NCI-H2196 (cell line): ENCODE measurements around the gene NCK1.

Experiments
- DNase-seq: peaks from one replicate; lab custom pipeline; 2025; ENCODE audit not compliant: unreplicated experiment; lab: John Stamatoyannopoulos, UW

Gene NCK1

DNA sequence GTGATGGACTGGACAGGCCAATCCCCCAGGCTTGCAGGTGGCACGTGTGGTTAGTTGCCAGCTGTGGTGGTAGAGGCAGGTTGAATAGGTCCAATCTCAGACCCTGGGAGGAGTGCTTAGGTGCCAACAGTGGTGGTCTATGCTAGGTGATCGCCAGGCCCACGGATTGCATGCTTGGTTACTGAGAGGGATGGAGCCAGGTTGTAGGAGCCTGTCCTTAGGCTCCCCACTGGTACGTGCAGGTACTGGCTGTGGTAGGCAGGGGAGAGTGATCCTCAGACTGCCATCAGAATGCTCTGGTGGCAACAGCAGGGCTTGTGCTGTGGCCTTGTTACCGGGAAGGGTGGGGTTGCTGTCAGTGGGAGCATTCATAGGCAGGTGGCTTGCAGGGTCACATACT lies 44.7 kb downstream of the NCK1 start:
- DNase-seq, result no peak

DNA sequence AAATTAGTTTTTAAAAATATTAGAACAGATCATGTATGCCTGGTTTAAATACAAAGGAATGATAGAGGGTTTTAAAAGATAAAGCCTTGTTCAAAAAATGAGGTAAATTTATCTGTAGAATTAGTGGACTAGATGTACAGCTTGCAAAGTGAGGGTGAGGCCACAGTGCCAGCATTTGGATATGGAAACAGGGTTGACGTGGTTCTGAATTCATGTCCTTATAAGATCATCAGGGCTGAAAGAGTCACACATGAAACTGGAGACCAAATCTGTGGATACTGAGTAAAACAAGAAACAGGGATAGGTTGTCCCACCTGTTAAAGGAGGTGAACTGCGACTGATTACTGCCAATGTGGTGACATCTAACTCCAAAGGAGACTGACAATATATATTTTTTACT lies 46.3 kb downstream of the NCK1 start:
- DNase-seq, result no peak

DNA sequence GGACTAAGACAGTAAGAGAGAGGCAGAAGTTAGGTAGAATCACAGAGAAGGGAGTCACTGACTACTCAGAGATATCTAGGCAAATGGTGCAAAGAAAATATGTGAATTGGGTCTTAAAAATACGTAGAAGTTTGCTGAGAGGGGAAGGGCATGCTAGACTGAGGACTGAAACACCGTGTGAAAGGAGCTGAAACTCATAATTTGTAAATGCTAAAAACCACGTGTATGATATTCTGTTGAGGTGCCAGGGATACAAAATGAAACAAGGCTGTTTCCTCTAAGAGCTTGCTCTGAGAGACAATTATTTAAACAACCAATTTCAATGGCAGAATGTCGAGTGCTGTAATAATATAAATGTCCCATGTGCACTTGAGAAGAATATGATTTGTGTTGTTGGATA lies 47.2 kb downstream of the NCK1 start:
- no peak for DNase-seq

DNA sequence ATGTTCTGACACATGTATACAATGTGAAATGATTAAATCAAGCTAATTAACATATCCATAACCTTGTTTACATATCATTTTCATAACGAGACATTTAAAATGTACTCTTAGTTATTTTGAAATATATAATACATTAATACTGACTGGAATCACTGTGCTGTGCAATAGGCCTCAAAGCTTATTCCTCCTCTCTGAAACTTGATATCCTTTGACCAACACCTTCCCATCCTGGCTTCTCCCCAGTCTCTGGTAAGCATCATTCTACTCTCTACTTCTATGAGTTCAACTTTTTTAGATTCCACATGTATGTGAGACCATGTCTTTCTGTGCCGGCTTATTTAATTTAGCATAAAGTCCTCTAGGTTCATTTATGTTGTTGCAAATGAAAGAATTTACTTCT lies 48.7 kb downstream of the NCK1 start:
- no peak for DNase-seq

DNA sequence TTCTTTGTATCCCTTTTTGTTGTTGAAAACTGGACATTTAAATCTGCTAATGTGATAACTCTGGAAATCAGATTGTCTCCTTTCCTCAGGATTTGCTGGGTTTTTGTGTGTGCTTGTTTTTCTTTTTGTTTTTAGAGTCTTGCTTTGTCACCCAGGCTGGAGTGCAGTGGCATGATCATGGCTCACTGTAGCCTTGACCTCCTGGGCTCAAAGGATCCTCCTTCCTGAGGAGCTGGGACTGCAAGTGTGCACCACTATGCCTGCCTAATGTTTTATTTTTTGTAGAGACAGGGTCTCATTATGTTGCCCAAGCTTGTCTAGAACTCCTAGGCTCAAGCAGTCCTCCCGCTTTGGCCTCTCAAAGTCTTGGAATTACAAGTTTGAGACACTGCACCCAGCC lies 51.2 kb downstream of the NCK1 start:
- DNase-seq, result no peak

DNA sequence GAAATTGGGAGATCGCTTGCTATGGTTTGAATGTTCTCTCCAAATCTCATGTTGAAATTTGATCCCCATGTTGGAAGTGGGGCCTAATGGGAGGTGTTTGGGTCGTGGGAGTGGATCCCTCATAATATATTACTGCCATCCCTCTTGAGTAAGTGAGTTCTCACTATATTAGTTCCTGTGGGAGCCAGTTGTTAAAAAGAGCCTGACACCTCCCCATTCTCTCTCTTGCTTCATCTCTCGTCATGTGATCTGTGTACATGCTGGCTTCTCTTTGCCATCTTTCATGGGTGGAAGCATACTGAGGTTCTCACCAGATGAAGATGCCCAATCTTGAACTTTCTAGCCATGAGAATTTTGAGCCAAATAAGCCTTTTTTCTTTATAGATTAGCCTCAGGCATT lies 52.7 kb downstream of the NCK1 start:
- DNase-seq, result no peak

DNA sequence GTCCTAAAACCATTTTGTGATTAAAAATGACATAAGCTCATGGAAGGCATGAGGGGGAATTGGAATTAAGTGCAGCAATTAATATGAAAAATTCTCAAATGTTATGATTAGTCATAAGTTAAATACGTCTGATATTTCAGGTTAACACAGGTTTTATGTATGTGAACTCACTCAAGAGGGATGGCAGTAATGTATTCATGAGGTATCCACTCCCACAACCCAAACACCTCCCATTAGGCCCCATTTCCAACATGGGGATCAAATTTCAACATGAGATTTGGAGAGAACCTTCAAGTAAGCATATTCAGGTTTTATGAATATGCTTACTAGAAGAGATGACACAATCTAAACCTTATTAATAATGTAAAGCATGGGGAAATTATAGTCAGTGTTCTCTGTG lies 54.2 kb downstream of the NCK1 start:
- DNase-seq, result no peak

DNA sequence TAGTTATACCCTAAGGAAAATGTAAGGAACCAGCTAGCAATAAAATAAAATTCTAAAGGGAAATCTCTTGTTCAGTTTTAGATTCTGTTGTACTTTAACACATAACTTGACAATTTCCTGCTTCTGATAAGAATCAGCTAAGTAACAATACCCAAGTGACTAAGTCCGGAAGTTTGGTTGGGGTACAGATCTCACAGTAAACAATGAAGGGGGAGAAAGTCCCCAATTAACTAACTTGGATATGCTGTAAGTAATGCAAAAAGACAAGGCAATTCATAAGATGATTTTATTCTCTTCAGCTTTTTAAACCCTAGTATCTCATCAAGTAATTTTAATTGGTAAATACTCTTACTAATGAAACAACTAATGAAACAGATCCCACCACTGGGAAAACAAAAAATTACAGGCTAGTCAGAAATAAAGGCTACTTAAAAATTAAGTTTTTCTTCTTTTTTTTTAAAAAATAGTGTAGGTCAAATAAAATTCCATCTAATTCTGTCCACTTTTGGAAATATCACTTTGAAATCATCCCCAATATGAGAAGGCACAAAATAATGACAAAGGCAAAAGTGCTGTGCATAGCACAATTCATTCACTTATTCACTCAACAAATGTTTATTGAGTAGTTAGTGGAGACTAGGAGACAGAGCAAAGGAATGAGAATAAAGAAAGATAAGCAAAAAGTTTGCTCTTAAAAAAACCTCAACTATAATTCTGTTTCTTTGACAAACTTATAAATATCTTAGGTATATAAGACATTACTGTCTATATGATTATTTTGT lies 58.0 kb downstream of the NCK1 start:
- no peak for DNase-seq

DNA sequence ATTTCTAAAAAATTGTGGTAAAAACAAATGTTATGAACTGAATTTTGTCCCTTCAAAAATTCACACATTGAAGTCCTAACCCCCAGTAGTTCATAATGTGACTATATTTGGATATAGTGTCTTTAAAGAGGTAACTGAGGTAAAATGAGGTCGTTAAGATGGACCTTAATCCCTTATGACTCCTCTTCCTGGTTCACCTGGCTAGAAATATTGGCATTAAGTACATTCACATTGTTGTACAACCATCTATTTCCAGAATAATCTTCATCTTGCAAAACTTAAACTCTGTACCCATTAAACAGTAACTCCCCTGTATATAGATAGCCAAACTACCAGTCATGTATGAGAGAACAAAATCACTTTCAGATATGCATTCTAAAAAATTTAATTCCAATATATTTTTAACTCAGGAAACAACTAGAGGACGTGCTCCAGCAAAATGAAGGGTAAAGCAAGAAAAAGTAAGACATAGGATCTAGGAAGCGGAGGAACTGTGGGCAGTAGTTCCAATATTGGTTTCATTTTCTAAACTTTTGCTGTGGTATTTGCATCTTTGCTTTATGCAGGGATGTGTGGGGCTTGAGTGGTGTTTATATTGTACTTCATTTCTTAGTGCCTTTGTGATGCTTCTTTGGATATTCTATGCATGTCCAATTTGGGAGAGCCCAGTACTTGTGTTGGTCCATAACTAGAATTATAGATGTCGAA lies 59.0 kb downstream of the NCK1 start:
- DNase-seq, result no peak

DNA sequence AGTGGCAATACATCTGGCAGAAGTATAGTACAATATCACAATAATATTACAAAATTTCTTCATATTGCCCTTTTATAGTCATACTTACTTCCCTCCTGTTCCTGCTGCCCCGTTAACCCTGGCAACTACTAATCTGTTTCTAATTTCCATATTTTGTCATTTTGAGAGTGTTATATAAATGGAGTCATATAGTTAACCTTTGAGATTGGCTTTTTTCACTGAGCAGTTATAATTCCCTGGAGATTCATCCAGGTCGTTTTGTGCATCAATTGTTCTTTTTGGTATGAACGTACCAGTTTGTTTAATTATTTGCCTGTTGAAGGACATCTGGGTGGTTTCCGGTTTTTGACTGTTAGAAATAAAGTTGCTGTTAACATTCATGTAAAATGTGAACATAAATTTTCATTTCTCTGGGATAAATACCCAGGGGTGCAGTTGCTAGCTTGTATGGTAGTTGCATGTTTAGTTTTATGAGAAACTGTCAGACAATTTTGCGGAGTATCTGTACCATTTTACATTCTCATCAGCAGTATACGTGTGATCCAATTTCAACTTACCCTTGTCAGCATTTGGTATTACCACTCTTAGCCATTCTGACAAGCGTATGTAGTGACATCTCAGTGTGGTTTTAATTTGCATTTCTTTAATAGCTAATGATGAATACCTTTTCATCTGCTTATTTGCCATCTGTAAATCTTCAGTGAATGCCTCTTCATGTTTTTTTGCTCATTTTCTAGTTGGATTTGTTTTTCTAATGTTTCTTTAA lies 63.6 kb downstream of the NCK1 start:
- DNase-seq, result no peak

DNA sequence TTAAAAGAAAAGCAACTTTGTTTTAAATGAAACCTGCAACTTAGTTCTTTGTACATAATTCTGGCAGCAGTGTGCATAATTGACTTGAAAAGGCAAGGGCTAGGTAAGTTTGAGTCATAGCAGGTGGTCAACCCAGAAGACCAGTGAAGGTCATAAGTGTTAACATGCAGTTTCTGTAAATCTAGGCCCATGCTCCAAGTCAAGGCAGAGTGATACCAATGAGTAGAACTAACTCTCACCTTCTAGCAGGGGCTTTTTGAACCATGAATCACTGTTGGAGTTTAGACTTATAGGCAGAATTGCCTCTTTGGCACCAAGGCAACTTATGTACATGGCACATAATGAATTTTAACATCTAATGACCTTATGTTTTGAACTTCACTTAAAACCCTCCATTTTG lies 66.2 kb downstream of the NCK1 start:
- DNase-seq, result no peak

DNA sequence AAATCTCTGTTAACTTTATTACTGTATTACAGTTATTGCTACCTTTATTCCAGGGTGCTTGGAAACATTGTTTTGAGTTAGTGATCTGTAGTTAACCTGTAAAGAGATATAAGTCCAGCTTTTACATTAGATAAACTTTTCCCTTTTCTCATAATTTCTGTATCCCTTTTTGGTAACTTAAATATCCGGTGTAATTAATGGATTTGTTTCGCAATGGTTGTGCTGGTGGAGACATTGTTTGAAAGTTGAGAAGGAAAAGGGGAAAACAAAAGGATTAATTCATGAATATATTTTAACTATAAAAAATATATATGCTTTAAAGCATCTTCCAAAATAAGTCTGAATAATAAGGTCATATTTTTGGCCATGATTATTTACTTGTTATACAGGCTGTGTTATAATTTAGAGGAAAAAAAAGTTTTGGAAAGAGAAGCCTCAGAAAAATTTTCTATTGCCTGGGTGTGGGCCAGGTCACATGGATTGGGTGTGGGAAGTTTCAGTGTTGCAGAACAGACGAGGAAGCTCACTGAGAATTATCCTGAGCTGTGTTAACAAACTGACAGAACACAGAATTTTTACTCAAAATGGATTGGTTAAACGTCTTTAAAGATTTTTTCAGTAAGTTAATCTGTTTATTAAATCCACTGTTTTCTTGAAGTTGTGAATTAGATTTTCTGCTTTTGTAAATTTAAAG lies 68.1 kb downstream of the NCK1 start:
- no peak for DNase-seq

DNA sequence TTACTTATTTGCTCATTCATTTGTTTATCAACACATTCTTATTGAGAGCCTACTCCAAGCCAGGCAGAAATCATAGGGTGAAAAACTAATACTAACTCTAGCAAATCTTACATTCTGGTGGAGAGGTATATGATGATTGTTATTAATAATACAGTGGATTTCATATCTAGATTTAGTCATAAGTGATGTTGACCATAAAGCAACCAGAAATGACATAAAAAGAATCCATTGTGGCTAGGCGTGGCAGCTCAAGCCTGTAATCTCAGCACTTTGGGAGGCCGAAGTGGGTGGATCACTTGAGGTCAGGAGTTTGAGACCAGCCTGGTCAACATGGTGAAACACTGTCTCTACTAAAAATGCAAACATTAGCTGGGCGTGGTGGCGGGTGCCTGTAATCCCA lies 69.6 kb downstream of the NCK1 start:
- no peak for DNase-seq

DNA sequence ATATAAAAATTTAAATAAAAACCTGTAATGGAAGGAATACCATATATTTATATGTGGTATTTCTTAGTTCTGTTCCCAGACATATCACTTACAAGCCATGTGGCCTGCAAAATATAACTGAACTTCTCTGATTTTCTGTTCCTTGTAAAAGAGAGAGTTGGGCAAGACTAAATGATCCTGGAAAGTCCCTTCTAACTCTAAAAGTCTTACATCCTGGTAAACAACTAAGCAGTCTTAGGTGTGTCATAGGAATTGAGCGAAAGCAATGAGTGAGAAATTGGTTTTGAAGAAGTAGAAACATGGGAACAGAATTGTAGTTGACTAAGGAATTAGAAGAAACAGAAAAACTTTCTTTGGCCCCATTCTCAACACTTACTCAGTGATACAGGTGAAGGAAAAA lies 70.5 kb downstream of the NCK1 start:
- no peak for DNase-seq

DNA sequence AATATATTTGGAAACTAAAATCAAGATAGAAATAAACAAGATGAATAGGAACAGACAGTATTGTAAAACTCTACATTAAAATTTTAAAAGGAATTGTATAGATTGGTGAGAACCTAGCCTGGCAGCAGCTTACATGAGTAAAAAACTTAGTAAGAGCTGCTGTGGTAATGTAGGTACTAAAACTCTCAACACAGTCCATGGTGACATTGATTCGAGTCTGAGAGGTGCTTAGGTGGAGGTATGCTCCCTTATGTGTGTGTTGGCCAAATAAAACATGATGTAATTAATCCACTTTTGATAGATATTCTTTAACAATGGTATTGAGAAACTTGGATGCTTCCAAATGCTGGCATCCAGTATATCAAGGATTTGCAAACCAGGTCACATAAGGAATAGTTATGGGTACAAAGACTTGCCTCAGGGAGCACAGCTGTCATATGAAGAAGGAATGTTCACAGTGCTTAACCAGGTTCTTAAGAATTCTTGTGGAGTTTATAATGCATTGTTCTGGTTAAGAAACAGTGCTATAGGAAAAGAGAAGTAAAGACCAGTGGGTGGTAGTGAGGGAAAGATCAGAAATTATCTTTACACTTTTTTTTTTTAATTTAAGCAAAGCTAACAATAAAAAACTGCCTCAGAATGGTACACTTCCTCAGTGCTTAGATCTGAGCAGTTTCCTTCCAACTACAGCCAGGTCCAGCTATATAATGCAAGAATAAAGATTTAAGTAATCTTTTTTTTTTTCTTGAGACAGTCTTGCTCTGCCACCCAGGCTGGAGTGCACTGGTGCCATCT lies 71.2 kb downstream of the NCK1 start:
- no peak for DNase-seq

DNA sequence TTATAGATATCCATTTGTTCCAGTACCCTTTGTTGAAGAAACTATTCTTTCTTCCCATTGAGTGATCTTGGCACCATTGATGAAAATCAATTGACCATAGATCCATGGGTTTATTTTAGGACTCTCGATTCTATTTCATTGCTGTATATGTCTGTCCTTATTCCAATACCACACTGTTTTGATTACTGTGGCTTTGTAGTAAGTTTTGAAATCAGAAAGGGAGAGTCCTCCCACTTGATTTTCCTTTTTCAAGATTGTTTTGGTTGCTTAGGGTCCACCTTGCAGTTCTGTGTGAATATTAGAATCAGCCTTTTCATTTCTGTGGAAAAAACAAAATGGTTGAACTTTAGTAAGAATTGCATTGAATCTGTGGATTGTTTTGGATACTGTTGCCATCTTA lies 75.2 kb downstream of the NCK1 start:
- no peak for DNase-seq

DNA sequence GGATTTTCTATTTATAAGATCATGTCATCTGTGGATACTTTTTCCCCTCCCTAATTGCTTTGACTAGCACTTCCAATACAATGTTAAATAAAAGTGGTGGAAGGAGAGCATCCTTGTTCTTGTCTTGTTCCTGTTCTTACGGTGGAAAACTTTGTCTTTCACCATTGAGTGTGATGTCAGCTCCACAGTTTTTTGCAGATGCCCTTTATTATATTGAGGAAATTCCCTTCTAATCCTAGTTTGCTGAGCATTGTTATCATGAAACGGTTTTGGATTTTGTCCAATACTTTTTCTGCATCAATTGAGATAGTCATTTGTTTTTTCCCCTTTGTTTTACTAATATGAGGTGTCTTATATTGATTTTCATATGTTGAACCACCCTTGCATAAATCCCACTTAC lies 75.8 kb downstream of the NCK1 start:
- DNase-seq, result no peak

DNA sequence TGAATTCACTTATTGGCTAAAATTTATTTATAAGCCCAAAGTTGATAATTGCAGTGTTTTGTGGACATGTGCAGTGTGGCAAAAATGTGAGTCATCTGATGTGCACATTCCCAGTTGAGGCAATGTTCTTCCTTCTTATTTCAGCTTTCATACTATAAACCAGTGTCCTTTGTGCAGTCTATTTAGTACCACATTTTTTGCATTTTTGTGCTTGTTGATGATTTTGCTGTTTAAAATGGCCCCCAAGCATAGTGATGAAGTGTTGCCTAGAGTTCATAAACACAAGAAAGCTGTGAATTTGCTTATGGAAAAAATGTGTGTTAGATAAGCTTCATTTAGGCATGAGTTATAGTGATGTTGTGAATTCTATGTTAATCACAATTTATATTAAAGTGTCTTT lies 76.3 kb downstream of the NCK1 start:
- no peak for DNase-seq

DNA sequence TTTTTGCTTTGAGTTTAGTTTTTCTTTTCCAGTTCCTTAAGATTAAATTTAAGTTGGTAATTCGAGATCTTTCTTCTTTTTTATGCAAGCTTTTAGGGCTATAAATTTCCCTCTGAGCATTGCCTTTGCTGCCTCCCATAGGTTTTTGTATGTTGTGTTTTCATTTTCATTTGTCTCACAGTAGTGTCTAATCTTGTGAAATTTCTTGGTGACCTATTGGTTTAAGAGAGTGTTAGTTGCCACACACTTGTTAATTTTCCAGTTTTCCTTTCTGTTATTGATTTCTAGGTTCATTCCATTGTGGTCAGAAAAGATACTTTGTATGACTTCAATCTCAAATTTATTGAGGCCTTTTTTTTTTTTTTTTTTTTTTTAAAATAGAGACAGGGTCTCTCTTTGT lies 77.5 kb downstream of the NCK1 start:
- DNase-seq, result no peak

DNA sequence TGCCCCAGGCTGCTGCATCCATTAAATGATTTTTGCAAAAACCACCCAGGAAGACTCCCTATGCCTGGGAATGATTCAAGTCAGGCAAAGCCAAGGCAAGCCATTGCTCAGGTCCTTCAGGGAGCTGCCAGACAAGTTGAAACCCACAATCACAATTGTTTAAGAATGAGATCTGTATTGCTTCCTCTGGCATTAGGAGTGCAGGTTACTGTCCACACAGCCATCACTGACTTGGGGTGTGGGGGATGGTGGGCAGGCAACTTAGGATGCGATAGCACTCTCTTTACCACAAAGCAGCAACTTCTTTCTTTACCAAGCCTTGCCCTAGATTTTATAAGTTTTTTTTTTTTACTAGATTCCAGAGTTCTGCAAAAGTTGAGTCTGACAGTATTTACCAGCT lies 80.8 kb downstream of the NCK1 start:
- DNase-seq, result no peak

DNA sequence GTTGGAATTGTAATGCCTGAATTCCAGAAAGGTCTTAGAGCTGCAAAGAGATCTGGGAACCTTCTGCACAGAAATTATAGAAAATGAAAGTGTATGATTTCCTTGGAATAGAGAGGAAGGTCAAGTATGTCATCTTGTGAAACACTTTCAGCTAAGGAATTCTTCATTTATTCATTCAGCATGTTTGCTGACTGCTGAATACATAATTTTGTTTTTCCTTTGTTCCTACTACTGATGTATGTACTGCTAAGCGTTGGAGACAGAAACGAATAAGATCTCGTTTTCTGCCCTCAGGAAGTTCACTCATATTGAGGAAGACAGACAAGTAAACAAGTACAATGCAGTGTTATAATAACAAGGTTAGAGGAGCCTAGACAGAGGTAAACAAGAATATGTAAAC lies 81.4 kb downstream of the NCK1 start:
- DNase-seq, result no peak
